K562 (cell line): ENCODE data around the gene SRRD. TPM values are rescaled to one million over a fixed set of nuclear protein-coding genes. Genes with fewer than 3 reads are reported as not detected.

Experiments used
- ATAC-seq: fragments of 200-7000 bp; cut with Tn5 transposase; 3 replicates; pipeline ENCODE4 v1.9.1; 2020; ENCODE audit warnings: moderate library complexity
- BruUV-seq: library from RNA; stranded (reverse); fragments of 400-500 nt; replicated peaks from 2 replicates; lab custom pipeline; 2021; lab: Mats Ljungman, UMichigan
- CTCF ChIA-PET: fragments of 300-600 bp; formaldehyde crosslinking; extraction: SDS; loops from one replicate; lab custom pipeline; 2021; ENCODE audit warnings: low intra/inter-chr PET ratio; lab: Yijun Ruan, JAX
- POLR2A ChIA-PET: fragments of 300-600, 350-650 bp; sonication (Branson Sonifier 250); formaldehyde crosslinking; extraction: SDS; loops from one replicate; lab custom pipeline; 2021; ENCODE audit warnings: antibody characterized with exemption, inconsistent platforms; lab: Yijun Ruan, JAX
- DNase-seq, 4 experiments: peaks; one replicate each; pipeline versions ENCODE4 v3.0.0 to v3.0.0-alpha.2; 2011 to 2018; ENCODE audit warnings: low spot score in 3 of 4, mixed read lengths in 3 of 4; ENCODE audit errors: extremely low read depth in 1 of 4
- FAIRE-seq: peaks from 2 replicates; lab custom pipeline; 2011; peaks lifted over from hg19 to GRCh38; lab: Jason Lieb, UNC
- H2AFZ ChIP-seq: 2 replicates; pipeline ENCODE4 v1.6.0; 2011; ENCODE audit warnings: low read depth, low read length, control low read depth, inconsistent platforms
- H3K27ac ChIP-seq: fragments of 200-600 bp; 3 replicates; pipeline ENCODE4 v1.8.0; 2011; ENCODE audit warnings: low read depth, mild to moderate bottlenecking, control low read depth, inconsistent platforms, low read length, moderate library complexity, mixed read lengths; ENCODE audit errors: extremely low read depth
- H3K27me3 ChIP-seq, 2 experiments: fragments of 300-600 bp in 1 of 2; 2 replicates in 1 of 2; 3 replicates in 1 of 2; pipeline versions ENCODE4 v1.6.0 to v1.8.0; 2011; ENCODE audit warnings: inconsistent platforms in 2 of 2, low read length in 2 of 2, mild to moderate bottlenecking in 1 of 2, mixed read lengths in 1 of 2, moderate library complexity in 1 of 2; ENCODE audit not compliant: control insufficient read depth in 2 of 2, insufficient read depth in 2 of 2
- H3K36me3 ChIP-seq: fragments of 300-600 bp; 3 replicates; pipeline ENCODE4 v1.8.0; 2011; ENCODE audit warnings: mild to moderate bottlenecking, low read length, inconsistent platforms; ENCODE audit not compliant: control insufficient read depth, insufficient read depth
- H3K4me1 ChIP-seq, 2 experiments: fragments of 200-600 bp in 1 of 2; replicated peaks in 1 of 2; 2 replicates in 1 of 2; 3 replicates in 1 of 2; pipeline versions ENCODE4 v1.5.1 to v1.8.0; 2011; ENCODE audit warnings: inconsistent platforms in 2 of 2, low read length in 2 of 2, mild to moderate bottlenecking in 1 of 2, mixed read lengths in 1 of 2, moderate library complexity in 1 of 2; ENCODE audit not compliant: control insufficient read depth in 2 of 2, insufficient read depth in 2 of 2
- H3K4me2 ChIP-seq: 2 replicates; pipeline ENCODE4 v1.6.1; 2011; ENCODE audit warnings: low read length, control low read depth, inconsistent platforms, mixed read lengths; ENCODE audit not compliant: insufficient read depth
- H3K4me3 ChIP-seq: fragments of 200-600 bp; sonication (generic), shearing (Covaris generic); 2 replicates; pipeline ENCODE4 v1.5.1; 2016; ENCODE audit warnings: control low read depth, inconsistent platforms
- H3K79me2 ChIP-seq: fragments of 200-600 bp; 3 replicates; pipeline ENCODE4 v1.8.0; 2011; ENCODE audit warnings: low read length, inconsistent platforms; ENCODE audit not compliant: control insufficient read depth, insufficient read depth
- H3K9ac ChIP-seq, 2 experiments: 2 replicates each; pipeline versions ENCODE4 v1.6.0 to v1.6.1; 2011; ENCODE audit warnings: low read depth in 2 of 2, low read length in 2 of 2, control low read depth in 1 of 2, inconsistent platforms in 1 of 2, mild to moderate bottlenecking in 1 of 2, mixed read lengths in 1 of 2; ENCODE audit not compliant: insufficient read depth in 1 of 2
- H3K9me1 ChIP-seq: one replicate; pipeline ENCODE4 v1.6.0; 2011; ENCODE audit warnings: inconsistent platforms, mild to moderate bottlenecking, low read length, moderate library complexity; ENCODE audit not compliant: control insufficient read depth, insufficient read depth
- H3K9me3 ChIP-seq: replicated peaks from 2 replicates; pipeline ENCODE4 v1.5.1; 2011; ENCODE audit warnings: low read depth, low read length, inconsistent platforms; ENCODE audit not compliant: control insufficient read depth, insufficient read depth
- H4K20me1 ChIP-seq: replicated peaks from 2 replicates; pipeline ENCODE4 v1.6.1; 2011; ENCODE audit warnings: low read length, inconsistent platforms, mixed read lengths; ENCODE audit not compliant: control insufficient read depth, insufficient read depth
- ADNP ChIP-seq: fragments of 200-800 bp; sonication (Bioruptor generic); IDR thresholded peaks from 2 replicates; pipeline ENCODE4 v1.6.1; 2016; ENCODE audit warnings: missing genetic modification characterization, missing compliant biosample characterization
- COPS2 ChIP-seq: fragments of 450-650 bp; conservative IDR thresholded peaks from 2 replicates; pipeline ENCODE4 v1.6.1; 2016; ENCODE audit warnings: mild to moderate bottlenecking, moderate library complexity
- GATAD2B ChIP-seq: fragments of 450-650 bp; IDR thresholded peaks from 2 replicates; pipeline ENCODE4 v1.6.1; 2017; ENCODE audit warnings: mild to moderate bottlenecking, borderline replicate concordance
- RBM25 ChIP-seq: fragments of 200-400 bp; formaldehyde crosslinking; IDR thresholded peaks from 2 replicates; pipeline ENCODE4 v1.6.1; 2018; ENCODE audit warnings: low read length, low read depth, moderate library complexity; ENCODE audit not compliant: severe bottlenecking
- SFPQ ChIP-seq: fragments of 200-400 bp; formaldehyde crosslinking; IDR thresholded peaks from 2 replicates; pipeline ENCODE4 v1.6.1; 2017; ENCODE audit warnings: mild to moderate bottlenecking, low read depth, low read length, moderate library complexity
- in situ Hi-C: fragments of 300-500 bp; cut with MboI; formaldehyde crosslinking; loops from 4 replicates; pipeline ENCODE4 v1.15.0; 2018; ENCODE audit warnings: inconsistent platforms, mixed read lengths
- intact Hi-C: fragments of 100-400 bp; cut with micrococcal nuclease; formaldehyde crosslinking; loops from 2 replicates; pipeline ENCODE4 v1.14.2; 2022
- polyA plus RNA-seq, 8 experiments: library from polyadenylated mRNA; depleted of rRNA in 4 of 8; stranded (reverse) in 5 of 8; unstranded in 3 of 8; fragments of >200 nt; fragmentation: Nextera tagmentation in 2 of 8; fragmentation: Illumina TruSeq in 1 of 8; extraction: Ambion mirVana in 2 of 8; extraction: Trizol in 1 of 8; gene quantifications; 2 replicates each; pipeline versions ENCODE4 v1.2.1 to v1.2.3, GENCODE V29; 2011 to 2014; ENCODE audit warnings: inconsistent platforms in 1 of 8, missing spikeins in 1 of 8
- total RNA-seq, 7 experiments: library from RNA; depleted of rRNA in 6 of 7; stranded (reverse); fragments of >200 nt in 6 of 7; fragmentation: Illumina TruSeq in 2 of 7; extraction: Trizol in 2 of 7; gene quantifications; 2 replicates each; pipeline versions ENCODE4 v1.2.1 to v1.2.3, GENCODE V29; 2011 to 2021; ENCODE audit warnings: low replicate concordance in 1 of 7

The SRRD gene
- total and polyA plus RNA-seq, 9 of the 15 experiments (the other 6 are each of a cell fraction or from before 2014, with no cell fraction given): 4.9 to 59.4 (median 34.4) TPM

- H2AFZ ChIP-seq: no peak overlapping the region
- no peak for ATAC-seq
- CTCF ChIA-PET: no interaction called here
- H3K79me2 ChIP-seq: peaks cover 29% of the 10 kb centered on the region
- TF ChIP-seq COPS2 (no peak), SFPQ (no peak), ADNP (tag) (0 out of 2 replicates have a peak, but pooled peaks have one; percentile 35), GATAD2B (no peak), RBM25 (peak; percentile 89)
- DNase-seq: no peak
- BruUV-seq: no TSS peak
- H3K4me1 ChIP-seq: peaks cover 0 to 3% of the 10 kb centered on the region in 2 experiments; a peak in 1 of 5 replicates
- no peaks in the 10 kb centered on the region for H3K9me1 ChIP-seq
- no peak overlapping the region for H3K4me2 ChIP-seq
- FAIRE-seq: no peak
- peaks cover 74% of the 10 kb centered on the region for H3K36me3 ChIP-seq
- intact Hi-C loops: no loop called here
- no peaks in the 10 kb centered on the region for H4K20me1 ChIP-seq
- no peak overlapping the region for H3K27ac ChIP-seq
- in situ Hi-C loops: no loop called here
- POLR2A ChIA-PET: no interaction called here
- H3K27me3 ChIP-seq: no peaks in the 10 kb centered on the region
- no peak overlapping the region for H3K4me3 ChIP-seq
- no peaks in the 10 kb centered on the region for H3K9me3 ChIP-seq
- H3K9ac ChIP-seq: no peak overlapping the region
Measured at GRCh38 chr22:26508148-26508547, 24.5 kb downstream of the SRRD start.
